HEK293 (cell line): ENCODE results near the gene MAP2K6.

ENCODE experiments used
- CTCF ChIA-PET: fragments of 350-600 bp; formaldehyde crosslinking; extraction: SDS; loops from one replicate; lab custom pipeline; 2021; ENCODE audit warnings: antibody characterized with exemption; lab: Yijun Ruan, JAX
- POLR2A ChIA-PET: fragments of 300-600 bp; formaldehyde crosslinking; extraction: SDS; loops from one replicate; lab custom pipeline; 2020; ENCODE audit warnings: antibody characterized with exemption, inconsistent platforms; lab: Yijun Ruan, JAX
- H3K27ac ChIP-seq: fragments of 200-500 bp; sonication (Bioruptor generic); 2 replicates; pipeline ENCODE4 v1.5.1; 2014; ENCODE audit warnings: low read depth, low read length, control low read depth, inconsistent platforms; ENCODE audit errors: extremely low read depth
- H3K36me3 ChIP-seq, 2 experiments: fragments of 200-500 bp in 1 of 2; sonication (Bioruptor generic) in 1 of 2; 1 replicate in 1 of 2; 2 replicates in 1 of 2; pipeline ENCODE4 v1.5.1; 2014 to 2017; ENCODE audit warnings: inconsistent platforms in 2 of 2, low read length in 2 of 2; ENCODE audit not compliant: control insufficient read depth in 2 of 2, insufficient read depth in 1 of 2
- H3K4me1 ChIP-seq: fragments of 200-500 bp; sonication (Bioruptor generic); 2 replicates; pipeline ENCODE4 v1.5.1; 2014; ENCODE audit warnings: mild to moderate bottlenecking, low read length, inconsistent platforms; ENCODE audit not compliant: control insufficient read depth, insufficient read depth
- H3K4me3 ChIP-seq: 2 replicates; pipeline ENCODE4 v1.5.1; 2011; ENCODE audit warnings: low read depth, mild to moderate bottlenecking, control low read depth, low read length, moderate library complexity
- H3K9me3 ChIP-seq: fragments of 200-500 bp; sonication (Bioruptor generic); 2 replicates; pipeline ENCODE4 v1.5.1; 2014; ENCODE audit warnings: low read depth, low read length, inconsistent platforms; ENCODE audit not compliant: control insufficient read depth, insufficient read depth
- BCL6B ChIP-seq: fragments of 450-650 bp; formaldehyde crosslinking; IDR thresholded peaks from 2 replicates; pipeline ENCODE4 v1.5.1; 2017; ENCODE audit warnings: missing biosample characterization, missing genetic modification characterization
- MEIS1 ChIP-seq: sonication (generic); formaldehyde crosslinking; IDR thresholded peaks from 2 replicates; pipeline ENCODE4 v1.8.1; 2022; ENCODE audit warnings: missing genetic modification reagents, mild to moderate bottlenecking, borderline replicate concordance
- ZBTB10 ChIP-seq: fragments of 450-650 bp; formaldehyde crosslinking; IDR thresholded peaks from 2 replicates; pipeline ENCODE4 v1.5.1; 2016; ENCODE audit warnings: missing biosample characterization, missing genetic modification characterization
- ZBTB7A ChIP-seq: fragments of 450-650 bp; formaldehyde crosslinking; IDR thresholded peaks from 2 replicates; pipeline ENCODE4 v1.5.1; 2016; ENCODE audit warnings: low read depth, missing biosample characterization, missing genetic modification characterization
- ZFP3 ChIP-seq: fragments of 450-650 bp; formaldehyde crosslinking; IDR thresholded peaks from 2 replicates; pipeline ENCODE4 v1.5.1; 2016; ENCODE audit warnings: low read depth, missing biosample characterization, missing genetic modification characterization
- ZNF132 ChIP-seq: fragments of 450-650 bp; formaldehyde crosslinking; IDR thresholded peaks from 2 replicates; pipeline ENCODE4 v1.5.1; 2017; ENCODE audit warnings: missing biosample characterization, missing genetic modification characterization, borderline replicate concordance
- ZNF140 ChIP-seq: fragments of 450-650 bp; formaldehyde crosslinking; IDR thresholded peaks from 2 replicates; pipeline ENCODE4 v1.5.1; 2016; ENCODE audit warnings: missing biosample characterization, missing genetic modification characterization
- ZNF2 ChIP-seq: fragments of 450-650 bp; formaldehyde crosslinking; IDR thresholded peaks from 2 replicates; pipeline ENCODE4 v1.5.1; 2016; ENCODE audit warnings: missing biosample characterization, missing genetic modification characterization
- ZNF335 ChIP-seq: fragments of 450-650 bp; formaldehyde crosslinking; conservative IDR thresholded peaks from 2 replicates; pipeline ENCODE4 v1.5.1; 2016; ENCODE audit warnings: missing biosample characterization, missing genetic modification characterization
- ZNF37A ChIP-seq: fragments of 450-650 bp; IDR thresholded peaks from 2 replicates; pipeline ENCODE4 v1.5.1; 2018; ENCODE audit warnings: missing biosample characterization, missing genetic modification characterization
- ZNF404 ChIP-seq: fragments of 450-650 bp; formaldehyde crosslinking; IDR thresholded peaks from 2 replicates; pipeline ENCODE4 v1.5.1; 2017; ENCODE audit warnings: missing biosample characterization, missing genetic modification characterization
- ZNF433 ChIP-seq: fragments of 450-650 bp; formaldehyde crosslinking; IDR thresholded peaks from 2 replicates; pipeline ENCODE4 v1.5.1; 2016; ENCODE audit warnings: missing biosample characterization, missing genetic modification characterization, low read depth
- ZNF501 ChIP-seq: fragments of 450-650 bp; formaldehyde crosslinking; IDR thresholded peaks from 2 replicates; pipeline ENCODE4 v1.5.1; 2016; ENCODE audit warnings: missing biosample characterization, missing genetic modification characterization
- ZNF555 ChIP-seq: fragments of 450-650 bp; formaldehyde crosslinking; conservative IDR thresholded peaks from 2 replicates; pipeline ENCODE4 v1.5.1; 2017; ENCODE audit warnings: missing biosample characterization, mild to moderate bottlenecking, missing genetic modification characterization, inconsistent platforms
- ZNF621 ChIP-seq: fragments of 450-650 bp; formaldehyde crosslinking; IDR thresholded peaks from 2 replicates; pipeline ENCODE4 v1.5.1; 2017; ENCODE audit warnings: missing biosample characterization, missing genetic modification characterization
- ZNF624 ChIP-seq: fragments of 450-650 bp; formaldehyde crosslinking; IDR thresholded peaks from 2 replicates; pipeline ENCODE4 v1.5.1; 2017; ENCODE audit warnings: missing biosample characterization, missing genetic modification characterization
- ZNF670 ChIP-seq: fragments of 450-650 bp; formaldehyde crosslinking; IDR thresholded peaks from 2 replicates; pipeline ENCODE4 v1.5.1; 2016; ENCODE audit warnings: missing biosample characterization, missing genetic modification characterization, low read depth
- ZNF792 ChIP-seq: fragments of 450-650 bp; formaldehyde crosslinking; IDR thresholded peaks from 2 replicates; pipeline ENCODE4 v1.5.1; 2016; ENCODE audit warnings: missing biosample characterization, missing genetic modification characterization
- ZNF830 ChIP-seq: fragments of 450-650 bp; IDR thresholded peaks from 2 replicates; pipeline ENCODE4 v1.5.0; 2018; ENCODE audit warnings: missing biosample characterization, missing genetic modification characterization, low read depth, mild to moderate bottlenecking, moderate library complexity
- TF ChIP-seq, protein P1 (sequence below): fragments of 450-650 bp; formaldehyde crosslinking; IDR thresholded peaks from 2 replicates; pipeline ENCODE4 v1.5.1; 2017; ENCODE audit warnings: missing biosample characterization, missing genetic modification characterization

Gene MAP2K6

GRCh38 chr17:69592692-69593350, 178.3 kb downstream of the MAP2K6 start (continued):
- TF ChIP-seq ZBTB10 (tag by site-specific recombination) (no peak), ZNF140 (tag by site-specific recombination) (no peak)

GRCh38 chr17:69593351-69593715, 178.8 kb downstream of the MAP2K6 start:
- TF ChIP-seq ZFP3 (tag by site-specific recombination) (no peak), ZNF624 (tag by site-specific recombination) (no peak), ZNF621 (tag by site-specific recombination) (no peak), ZNF132 (no peak), BCL6B (tag by site-specific recombination) (no peak), MEIS1 (CRISPR knock-in tag) (no peak), ZNF501 (tag by site-specific recombination) (no peak), ZNF670 (tag by site-specific recombination) (no peak), ZNF433 (tag by site-specific recombination) (no peak), ZNF335 (tag by site-specific recombination) (no peak), ZNF555 (tag by site-specific recombination) (no peak), ZNF404 (tag by site-specific recombination) (no peak), ZNF792 (no peak), ZNF2 (no peak), ZNF830 (tag by site-specific recombination) (no peak), ZNF37A (tag by site-specific recombination) (no peak), ZBTB7A (tag by site-specific recombination) (no peak)
- TF ChIP-seq, protein P1, sequence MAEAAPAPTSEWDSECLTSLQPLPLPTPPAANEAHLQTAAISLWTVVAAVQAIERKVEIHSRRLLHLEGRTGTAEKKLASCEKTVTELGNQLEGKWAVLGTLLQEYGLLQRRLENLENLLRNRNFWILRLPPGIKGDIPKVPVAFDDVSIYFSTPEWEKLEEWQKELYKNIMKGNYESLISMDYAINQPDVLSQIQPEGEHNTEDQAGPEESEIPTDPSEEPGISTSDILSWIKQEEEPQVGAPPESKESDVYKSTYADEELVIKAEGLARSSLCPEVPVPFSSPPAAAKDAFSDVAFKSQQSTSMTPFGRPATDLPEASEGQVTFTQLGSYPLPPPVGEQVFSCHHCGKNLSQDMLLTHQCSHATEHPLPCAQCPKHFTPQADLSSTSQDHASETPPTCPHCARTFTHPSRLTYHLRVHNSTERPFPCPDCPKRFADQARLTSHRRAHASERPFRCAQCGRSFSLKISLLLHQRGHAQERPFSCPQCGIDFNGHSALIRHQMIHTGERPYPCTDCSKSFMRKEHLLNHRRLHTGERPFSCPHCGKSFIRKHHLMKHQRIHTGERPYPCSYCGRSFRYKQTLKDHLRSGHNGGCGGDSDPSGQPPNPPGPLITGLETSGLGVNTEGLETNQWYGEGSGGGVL (tag by site-specific recombination): no peak
- ChIA-PET POLR2A (no interaction called here), CTCF (interaction anchor here (0.6 to 1.9 kb wide), 3 partner anchors 13 to 30 kb away, joined by 3 to 10 read pairs (median 4); no protein-coding TSS in a partner anchor)
- Histone ChIP-seq H3K4me3 (no peak overlapping the region), H3K9me3 (no peaks in the 10 kb centered on the region), H3K27ac (no peak overlapping the region), H3K36me3 (no peaks in the 10 kb centered on the region), H3K4me1 (peaks cover 10% of the 10 kb centered on the region)
